Neural cell (in vitro differentiated cells): Measurements from ENCODE around the gene FAM186B.

Source experiments
- CTCF ChIP-seq: fragments of 450-650 bp; IDR thresholded peaks from 2 replicates; pipeline ENCODE4 v1.5.1; 2014; ENCODE audit warnings: antibody characterized with exemption, mild to moderate bottlenecking, moderate library complexity; ENCODE audit not compliant: poor library complexity, severe bottlenecking
- EP300 ChIP-seq: fragments of 450-650 bp; conservative IDR thresholded peaks from 2 replicates; pipeline ENCODE4 v1.6.1; 2014; ENCODE audit warnings: antibody characterized with exemption, mild to moderate bottlenecking, moderate library complexity; ENCODE audit not compliant: poor library complexity, severe bottlenecking
- EZH2 ChIP-seq: fragments of 200-600, 300-800 bp; shearing (Covaris generic), sonication (generic); IDR thresholded peaks from 2 replicates; pipeline ENCODE4 v1.6.1; 2014; ENCODE audit warnings: antibody characterized with exemption, low read length, borderline replicate concordance, mild to moderate bottlenecking; ENCODE audit not compliant: insufficient read depth, poor library complexity, severe bottlenecking
- POLR2AphosphoS5 ChIP-seq: IDR thresholded peaks from 2 replicates; pipeline ENCODE4 v1.6.1; 2012
- REST ChIP-seq: IDR thresholded peaks from 2 replicates; pipeline ENCODE4 v1.6.1; 2012; ENCODE audit warnings: borderline replicate concordance
- SMC3 ChIP-seq: fragments of 450-650 bp; conservative IDR thresholded peaks from 2 replicates; pipeline ENCODE4 v1.6.1; 2014; ENCODE audit warnings: antibody characterized with exemption, mild to moderate bottlenecking, moderate library complexity; ENCODE audit not compliant: poor library complexity

GRCh38 chr12:49626836-49627235 is 21.4 kb upstream of the FAM186B start:
- TF ChIP-seq POLR2AphosphoS5 (no peak), REST (no peak), CTCF (no peak), EZH2 (no peak), EP300 (no peak), SMC3 (no peak)
